ENCODE data around the gene C10orf90.

Gene C10orf90

DNA sequence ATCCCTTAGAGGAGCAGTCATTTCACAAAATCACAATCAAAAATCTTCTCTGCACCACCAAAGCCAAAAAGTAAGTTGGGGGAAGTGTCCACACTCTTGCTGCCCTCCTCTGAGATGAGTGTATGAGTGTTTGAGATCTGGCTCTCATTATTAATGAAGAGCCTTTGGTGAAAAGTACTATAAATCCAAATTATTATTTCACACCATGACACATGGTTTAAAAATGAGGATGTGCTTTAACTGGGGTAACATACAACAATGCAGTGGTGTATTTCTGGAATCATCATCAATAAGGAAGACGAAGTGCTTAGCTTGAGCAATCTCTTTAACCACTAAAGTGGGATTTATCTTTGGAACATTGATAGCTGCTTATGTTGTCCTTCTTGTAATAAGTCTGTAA lies 168.1 kb downstream of the C10orf90 start:
- Histone ChIP-seq H3K9ac (ENCODE audit: low read length) (no peak overlapping the region), H3K9me3 (ENCODE audit: control insufficient read depth, insufficient read depth, low read depth, low read length) (no peaks in the 10 kb centered on the region), H3K4me3 (ENCODE audit: low read depth, low read length) (no peak overlapping the region), H3K27ac (ENCODE audit: low read depth, low read length) (no peak overlapping the region), H3K4me1 (ENCODE audit: control insufficient read depth, insufficient read depth, low read length) (no peaks in the 10 kb centered on the region), H3K36me3 (ENCODE audit: control insufficient read depth, insufficient read depth, low read length) (no peaks in the 10 kb centered on the region), H3K27me3 (ENCODE audit: control insufficient read depth, insufficient read depth, low read length) (no peaks in the 10 kb centered on the region)

DNA sequence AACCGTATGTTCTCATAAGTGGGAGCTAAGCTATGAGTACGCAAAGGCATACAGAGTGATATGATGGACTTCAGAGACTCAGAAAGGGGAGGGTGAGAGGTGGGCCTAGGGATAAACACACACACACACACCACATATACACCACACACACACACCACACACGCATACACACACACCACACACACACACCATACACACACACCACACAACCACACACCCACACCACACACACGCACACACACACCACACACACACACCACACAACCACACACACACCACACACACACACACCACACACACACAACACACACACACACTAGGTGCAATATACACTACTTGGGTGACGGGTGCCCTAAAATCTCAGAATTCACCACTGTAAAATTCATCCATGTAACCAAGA lies 168.7 kb downstream of the C10orf90 start:
- Histone ChIP-seq H3K4me3 (ENCODE audit: low read depth, low read length) (no peak overlapping the region), H3K36me3 (ENCODE audit: control insufficient read depth, insufficient read depth, low read length) (no peaks in the 10 kb centered on the region), H3K27me3 (ENCODE audit: control insufficient read depth, insufficient read depth, low read length) (no peaks in the 10 kb centered on the region), H3K27ac (ENCODE audit: low read depth, low read length) (no peak overlapping the region), H3K9me3 (ENCODE audit: control insufficient read depth, insufficient read depth, low read depth, low read length) (no peaks in the 10 kb centered on the region), H3K9ac (ENCODE audit: low read length) (no peak overlapping the region), H3K4me1 (ENCODE audit: control insufficient read depth, insufficient read depth, low read length) (no peaks in the 10 kb centered on the region)

DNA sequence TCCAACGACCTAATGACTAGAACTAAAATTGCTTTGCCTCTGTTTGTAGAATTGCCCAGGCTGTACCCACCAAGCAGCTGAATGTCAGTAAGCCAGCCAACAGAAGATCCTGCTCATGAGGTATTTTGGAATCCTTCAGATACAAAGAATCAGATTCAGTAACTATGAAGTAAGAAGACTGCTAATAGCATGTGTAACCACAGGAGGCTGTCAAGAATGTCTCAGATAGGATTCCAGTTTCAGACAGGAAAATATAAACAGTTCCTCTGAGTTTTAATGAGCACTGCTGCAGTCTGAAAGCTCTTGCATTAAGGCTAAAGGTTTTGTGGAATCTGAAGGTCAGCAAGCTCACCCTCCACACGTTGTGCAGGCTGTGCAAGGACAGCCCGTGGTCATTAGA lies 169.6 kb downstream of the C10orf90 start:
- H3K9me3 ChIP-seq (ENCODE audit: control insufficient read depth, insufficient read depth, low read depth, low read length), result no peaks in the 10 kb centered on the region
- H3K9ac ChIP-seq (ENCODE audit: low read length), result no peak overlapping the region
- H3K27ac ChIP-seq (ENCODE audit: low read depth, low read length), result no peak overlapping the region
- no peak overlapping the region for H3K4me3 ChIP-seq (ENCODE audit: low read depth, low read length)
- H3K27me3 ChIP-seq (ENCODE audit: control insufficient read depth, insufficient read depth, low read length), result no peaks in the 10 kb centered on the region
- H3K4me1 ChIP-seq (ENCODE audit: control insufficient read depth, insufficient read depth, low read length), result no peaks in the 10 kb centered on the region
- H3K36me3 ChIP-seq (ENCODE audit: control insufficient read depth, insufficient read depth, low read length), result no peaks in the 10 kb centered on the region

DNA sequence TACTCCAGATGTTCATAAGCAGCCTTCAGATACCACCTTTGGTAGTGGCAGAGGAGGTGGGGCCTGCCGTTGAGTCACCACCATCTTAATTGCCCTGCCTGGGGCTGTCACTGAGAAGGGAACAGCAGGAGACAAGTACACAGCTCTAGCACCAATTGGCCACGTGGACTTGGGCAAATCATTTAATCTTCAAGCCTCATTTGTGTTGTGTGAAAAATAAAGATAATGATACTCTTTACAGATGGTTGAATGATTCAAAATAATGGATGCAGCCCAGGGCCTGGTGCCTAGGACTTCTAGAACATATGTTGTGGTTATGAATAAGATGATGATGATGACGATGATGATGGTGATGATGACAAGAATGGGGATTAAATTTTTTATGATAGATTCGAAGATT lies 170.3 kb downstream of the C10orf90 start:
- Histone ChIP-seq H3K4me3 (ENCODE audit: low read depth, low read length) (no peak overlapping the region), H3K27me3 (ENCODE audit: control insufficient read depth, insufficient read depth, low read length) (no peaks in the 10 kb centered on the region)

DNA sequence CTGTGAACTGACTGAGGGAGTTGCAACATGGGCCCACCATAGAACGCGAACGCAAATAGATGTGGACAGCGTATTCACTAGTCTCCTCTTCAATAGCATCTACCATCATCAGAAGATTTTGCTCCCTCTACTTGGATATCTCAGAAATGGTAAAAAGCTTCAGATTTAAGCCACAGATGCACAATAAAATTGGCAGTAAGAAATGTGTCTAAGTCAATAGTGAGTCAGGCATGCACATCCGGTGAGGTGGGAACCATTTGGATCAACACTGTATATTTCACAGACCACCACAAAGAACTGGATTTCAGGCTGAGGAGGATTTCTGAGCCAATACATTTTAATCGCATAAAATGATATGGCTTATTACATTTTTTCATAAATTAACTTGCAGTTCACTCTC lies 170.7 kb downstream of the C10orf90 start:
- Histone ChIP-seq H3K27me3 (ENCODE audit: control insufficient read depth, insufficient read depth, low read length) (no peaks in the 10 kb centered on the region), H3K4me1 (ENCODE audit: control insufficient read depth, insufficient read depth, low read length) (no peaks in the 10 kb centered on the region), H3K9me3 (ENCODE audit: control insufficient read depth, insufficient read depth, low read depth, low read length) (no peaks in the 10 kb centered on the region), H3K4me3 (ENCODE audit: low read depth, low read length) (no peak overlapping the region), H3K27ac (ENCODE audit: low read depth, low read length) (no peak overlapping the region), H3K36me3 (ENCODE audit: control insufficient read depth, insufficient read depth, low read length) (no peaks in the 10 kb centered on the region), H3K9ac (ENCODE audit: low read length) (no peak overlapping the region)

More for the DNA sequence above, 170.3 kb downstream of the C10orf90 start:
- Histone ChIP-seq H3K36me3 (ENCODE audit: control insufficient read depth, insufficient read depth, low read length) (no peaks in the 10 kb centered on the region), H3K9me3 (ENCODE audit: control insufficient read depth, insufficient read depth, low read depth, low read length) (no peaks in the 10 kb centered on the region), H3K9ac (ENCODE audit: low read length) (no peak overlapping the region), H3K27ac (ENCODE audit: low read depth, low read length) (no peak overlapping the region), H3K4me1 (ENCODE audit: control insufficient read depth, insufficient read depth, low read length) (no peaks in the 10 kb centered on the region)

DNA sequence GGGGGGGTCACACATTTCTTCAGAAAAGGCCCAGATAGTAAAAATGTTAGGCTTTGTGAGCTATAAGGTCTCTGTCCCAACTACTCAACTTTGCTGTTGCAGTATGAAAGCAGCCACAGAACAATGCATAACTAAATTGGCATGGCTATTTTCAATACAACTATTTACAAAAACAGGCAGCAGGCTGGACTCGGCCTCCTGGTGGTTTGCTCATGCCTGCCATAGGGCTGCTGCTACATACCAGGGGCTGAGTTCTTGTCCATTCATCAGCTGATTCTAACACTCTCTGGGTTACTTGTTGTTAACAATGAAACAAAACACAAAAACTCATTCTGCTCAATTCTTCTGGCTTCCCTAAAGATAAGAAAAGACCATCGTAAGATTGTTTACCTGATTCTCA lies 172.8 kb downstream of the C10orf90 start:
- no peaks in the 10 kb centered on the region for H3K36me3 ChIP-seq (ENCODE audit: control insufficient read depth, insufficient read depth, low read length)
- no peak overlapping the region for H3K4me3 ChIP-seq (ENCODE audit: low read depth, low read length)
- no peaks in the 10 kb centered on the region for H3K4me1 ChIP-seq (ENCODE audit: control insufficient read depth, insufficient read depth, low read length)
- H3K27me3 ChIP-seq (ENCODE audit: control insufficient read depth, insufficient read depth, low read length), result no peaks in the 10 kb centered on the region
- H3K9me3 ChIP-seq (ENCODE audit: control insufficient read depth, insufficient read depth, low read depth, low read length), result no peaks in the 10 kb centered on the region
- H3K27ac ChIP-seq (ENCODE audit: low read depth, low read length), result no peak overlapping the region
- H3K9ac ChIP-seq (ENCODE audit: low read length), result no peak overlapping the region

DNA sequence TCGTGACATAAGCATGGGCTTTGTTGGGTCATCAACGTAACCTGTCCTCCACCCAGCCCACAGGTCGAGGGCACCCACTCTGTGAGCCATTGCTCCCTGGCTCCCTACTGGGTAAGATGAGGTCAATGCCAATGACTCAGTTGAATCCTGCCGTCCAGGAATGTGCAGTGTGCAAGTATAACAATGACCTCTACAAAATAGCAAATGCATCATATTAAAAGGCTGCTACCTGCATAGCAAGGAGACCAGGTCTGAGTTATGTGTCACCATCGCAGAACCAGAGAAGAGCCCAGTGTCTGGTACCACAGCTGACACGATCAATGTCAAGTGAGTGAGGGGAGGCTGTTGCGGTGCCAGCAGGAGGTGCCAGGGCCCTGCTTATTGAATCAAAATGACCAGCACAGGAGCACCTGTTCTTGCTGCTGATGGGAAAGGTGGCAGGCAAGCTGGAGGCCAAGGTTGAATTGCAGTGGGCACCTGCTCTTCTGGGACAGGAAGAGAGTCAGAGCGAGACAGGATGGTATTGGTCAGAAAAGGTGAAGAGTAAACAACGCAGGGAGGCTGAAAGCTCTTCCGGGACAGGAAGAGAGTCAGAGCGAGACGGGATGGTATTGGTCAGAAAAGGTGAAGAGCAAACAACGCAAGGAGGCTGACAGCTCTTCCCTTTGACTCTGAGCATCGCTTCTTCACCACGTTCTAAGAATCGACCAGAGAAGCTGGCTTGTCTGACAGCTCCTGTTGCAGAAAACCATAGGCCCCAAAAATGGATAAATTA lies 173.5 kb downstream of the C10orf90 start:
- H3K27me3 ChIP-seq (ENCODE audit: control insufficient read depth, insufficient read depth, low read length), result no peaks in the 10 kb centered on the region
- H3K9ac ChIP-seq (ENCODE audit: low read length), result no peak overlapping the region
- no peak overlapping the region for H3K27ac ChIP-seq (ENCODE audit: low read depth, low read length)
- no peaks in the 10 kb centered on the region for H3K9me3 ChIP-seq (ENCODE audit: control insufficient read depth, insufficient read depth, low read depth, low read length)
- no peaks in the 10 kb centered on the region for H3K36me3 ChIP-seq (ENCODE audit: control insufficient read depth, insufficient read depth, low read length)
- H3K4me3 ChIP-seq (ENCODE audit: low read depth, low read length), result no peak overlapping the region
- no peaks in the 10 kb centered on the region for H3K4me1 ChIP-seq (ENCODE audit: control insufficient read depth, insufficient read depth, low read length)

DNA sequence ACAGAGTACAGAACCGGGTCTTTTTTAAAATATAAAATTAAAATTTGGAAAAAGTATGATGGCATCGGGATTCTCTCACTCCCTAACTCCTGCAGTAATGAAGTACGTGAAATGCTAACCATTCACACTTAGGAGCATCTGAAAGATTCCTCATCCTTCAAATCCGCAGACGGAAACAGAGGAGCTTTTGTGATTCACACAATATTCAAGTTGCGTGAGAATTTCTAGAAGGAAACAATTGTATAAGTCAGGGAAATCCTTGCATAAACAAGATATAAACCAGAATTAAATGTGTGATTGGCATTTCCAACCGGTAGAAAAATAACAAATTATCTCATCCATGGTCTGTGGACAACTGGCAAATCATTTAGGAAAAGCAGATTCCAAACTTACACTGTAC lies 179.0 kb downstream of the C10orf90 start:
- Histone ChIP-seq H3K36me3 (ENCODE audit: control insufficient read depth, insufficient read depth, low read length) (no peaks in the 10 kb centered on the region), H3K4me1 (ENCODE audit: control insufficient read depth, insufficient read depth, low read length) (no peaks in the 10 kb centered on the region), H3K9me3 (ENCODE audit: control insufficient read depth, insufficient read depth, low read depth, low read length) (no peaks in the 10 kb centered on the region; the same call in 1 of the 2 replicates), H3K9ac (ENCODE audit: low read length) (no peak overlapping the region), H3K27ac (ENCODE audit: low read depth, low read length) (no peak overlapping the region), H3K27me3 (ENCODE audit: control insufficient read depth, insufficient read depth, low read length) (no peaks in the 10 kb centered on the region), H3K4me3 (ENCODE audit: low read depth, low read length) (no peak overlapping the region)

DNA sequence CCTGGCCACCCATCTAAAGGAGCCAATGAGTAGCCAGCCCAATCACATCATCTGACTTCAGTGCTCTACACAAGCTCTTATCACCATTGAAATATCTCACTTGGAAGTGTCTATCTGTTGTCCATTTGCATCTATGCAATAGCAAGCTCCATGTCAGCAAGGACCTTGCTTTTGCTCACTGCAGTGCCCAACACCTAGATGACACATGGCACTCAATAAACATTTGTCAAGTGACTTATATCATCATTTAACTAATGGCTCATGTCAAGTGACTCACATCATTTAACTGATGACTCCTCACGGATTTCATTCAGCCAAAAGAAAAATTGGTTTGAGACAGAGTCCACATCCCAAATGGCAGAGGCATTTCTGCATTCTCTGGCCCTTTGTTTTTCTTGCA lies 189.3 kb downstream of the C10orf90 start:
- Histone ChIP-seq H3K36me3 (ENCODE audit: control insufficient read depth, insufficient read depth, low read length) (no peaks in the 10 kb centered on the region), H3K4me1 (ENCODE audit: control insufficient read depth, insufficient read depth, low read length) (no peaks in the 10 kb centered on the region), H3K27ac (ENCODE audit: low read depth, low read length) (no peak overlapping the region), H3K9ac (ENCODE audit: low read length) (no peak overlapping the region), H3K9me3 (ENCODE audit: control insufficient read depth, insufficient read depth, low read depth, low read length) (no peaks in the 10 kb centered on the region), H3K4me3 (ENCODE audit: low read depth, low read length) (no peak overlapping the region), H3K27me3 (ENCODE audit: control insufficient read depth, insufficient read depth, low read length) (no peaks in the 10 kb centered on the region)

DNA sequence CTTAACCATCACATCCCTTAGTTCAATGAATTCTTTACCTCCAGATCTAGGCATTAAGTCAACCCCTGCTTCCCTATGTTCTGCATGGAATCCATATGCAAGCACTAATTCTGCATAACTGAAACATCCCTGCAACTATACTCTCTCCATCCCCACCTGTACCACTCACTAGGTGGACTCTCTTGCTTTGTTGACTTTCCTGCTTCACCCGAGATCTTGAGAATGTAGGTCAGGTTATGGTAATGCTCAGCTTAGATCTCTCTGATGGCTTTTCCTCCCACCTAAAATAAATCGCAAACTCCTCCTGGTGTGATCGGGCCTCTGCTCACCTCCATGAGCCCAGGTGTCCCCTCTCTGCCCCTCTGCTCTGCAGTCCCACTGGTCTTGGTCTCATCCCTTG lies 189.8 kb downstream of the C10orf90 start:
- H3K4me1 ChIP-seq (ENCODE audit: control insufficient read depth, insufficient read depth, low read length), result no peaks in the 10 kb centered on the region
- no peak overlapping the region for H3K9ac ChIP-seq (ENCODE audit: low read length)
- H3K36me3 ChIP-seq (ENCODE audit: control insufficient read depth, insufficient read depth, low read length), result no peaks in the 10 kb centered on the region
- H3K9me3 ChIP-seq (ENCODE audit: control insufficient read depth, insufficient read depth, low read depth, low read length), result no peaks in the 10 kb centered on the region
- no peaks in the 10 kb centered on the region for H3K27me3 ChIP-seq (ENCODE audit: control insufficient read depth, insufficient read depth, low read length)
- no peak overlapping the region for H3K4me3 ChIP-seq (ENCODE audit: low read depth, low read length)
- no peak overlapping the region for H3K27ac ChIP-seq (ENCODE audit: low read depth, low read length)

DNA sequence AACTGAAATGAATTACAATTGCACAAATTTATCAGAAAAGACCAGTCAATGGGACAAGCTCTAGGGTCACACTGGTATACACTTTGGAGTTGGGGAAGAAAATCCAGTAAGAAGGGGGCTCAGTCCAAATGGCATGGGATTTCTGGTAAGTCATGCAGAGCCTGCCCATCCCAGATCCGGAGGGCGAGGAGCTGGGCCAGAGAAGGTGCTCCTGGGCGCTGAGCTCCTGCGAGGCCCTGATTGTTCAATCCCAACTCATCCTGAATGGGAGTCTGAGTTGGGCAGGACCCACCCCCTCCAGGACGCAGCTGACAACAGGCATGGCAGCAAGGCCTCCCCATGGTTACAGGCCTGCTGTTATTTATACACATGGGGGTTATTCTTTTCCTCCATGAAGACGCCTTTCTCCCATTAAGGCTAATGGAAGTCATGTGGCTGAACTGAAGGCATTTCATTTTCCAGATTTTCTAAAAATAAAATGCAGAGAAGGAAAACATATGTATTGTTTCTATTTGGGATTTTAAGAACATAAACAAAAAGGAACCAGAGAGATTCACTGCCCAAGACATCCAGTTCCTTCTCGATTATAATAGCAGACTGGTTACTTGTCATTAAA lies 191.1 kb downstream of the C10orf90 start:
- Histone ChIP-seq H3K9me3 (ENCODE audit: control insufficient read depth, insufficient read depth, low read depth, low read length) (no peaks in the 10 kb centered on the region), H3K27ac (ENCODE audit: low read depth, low read length) (no peak overlapping the region), H3K9ac (ENCODE audit: low read length) (no peak overlapping the region), H3K36me3 (ENCODE audit: control insufficient read depth, insufficient read depth, low read length) (no peaks in the 10 kb centered on the region), H3K4me1 (ENCODE audit: control insufficient read depth, insufficient read depth, low read length) (no peaks in the 10 kb centered on the region), H3K4me3 (ENCODE audit: low read depth, low read length) (no peak overlapping the region), H3K27me3 (ENCODE audit: control insufficient read depth, insufficient read depth, low read length) (no peaks in the 10 kb centered on the region)

Measured in HUES6 (cell line).